ENCODE data around the gene STT3B. TPM values are rescaled to one million over a fixed set of nuclear protein-coding genes. Genes with fewer than 3 reads are reported as not detected.

Gene STT3B
- total and polyA plus RNA-seq, 2 of the 13 experiments (the other 11 are each of a cell fraction or from before 2014, with no cell fraction given), result 85.0 to 205 TPM

- no peaks in the 10 kb centered on the region for H3K36me3 ChIP-seq (replicated peaks in 1 of 2; ENCODE audit: control insufficient read depth in 1 of 2, insufficient read depth in 2 of 2, low read length in 2 of 2)
- no peak overlapping the region for H3K4me2 ChIP-seq (ENCODE audit: low read depth, low read length)
- no peak for ATAC-seq
- H3K4me3 ChIP-seq (replicated peaks in 1 of 3; ENCODE audit: insufficient read depth in 1 of 3, low read depth in 2 of 3, low read length in 3 of 3), result no peak overlapping the region
- WGBS (ENCODE audit: low lambda C conversion rate), result 72% methylated on average over 2 of the region's 2 CpGs
- TF ChIP-seq MXD3 (CRISPR knock-in tag; IDR thresholded peaks at IDR 0.05) (no peak), ZMYM3 (CRISPR knock-in tag; IDR thresholded peaks at IDR 0.05) (no peak), NFKBIZ (CRISPR knock-in tag; IDR thresholded peaks at IDR 0.05) (no peak), MED13 (CRISPR knock-in tag; IDR thresholded peaks at IDR 0.05) (no peak), DMAP1 (CRISPR knock-in tag; IDR thresholded peaks at IDR 0.05) (no peak), NR3C1 (CRISPR knock-in tag; IDR thresholded peaks at IDR 0.05) (no peak), MIXL1 (CRISPR knock-in tag; IDR thresholded peaks at IDR 0.05) (no peak), RELA (CRISPR knock-in tag; IDR thresholded peaks at IDR 0.05) (no peak), ZNF24 (IDR thresholded peaks at IDR 0.05) (no peak), ZNF891 (CRISPR knock-in tag; IDR thresholded peaks at IDR 0.05) (no peak), ZFP1 (CRISPR knock-in tag; IDR thresholded peaks at IDR 0.05) (no peak), ZXDC (CRISPR knock-in tag; IDR thresholded peaks at IDR 0.05) (no peak), NRL (CRISPR knock-in tag; IDR thresholded peaks at IDR 0.05; ENCODE audit: borderline replicate concordance) (no peak), ZNF782 (CRISPR knock-in tag; IDR thresholded peaks at IDR 0.05; ENCODE audit: borderline replicate concordance) (no peak), JARID2 (CRISPR knock-in tag; IDR thresholded peaks at IDR 0.05; ENCODE audit: insufficient replicate concordance) (no peak)
- no peaks in the 10 kb centered on the region; the same call in 1 of the 2 replicates for H4K20me1 ChIP-seq (ENCODE audit: insufficient read depth, low read length)
- H2AFZ ChIP-seq (ENCODE audit: low read length), result no peak overlapping the region
- H3K4me1 ChIP-seq (ENCODE audit: insufficient read depth, low read length), result no peaks in the 10 kb centered on the region
- no peak overlapping the region for H3K9ac ChIP-seq (ENCODE audit: insufficient read depth, low read depth, low read length)
- no peaks in the 10 kb centered on the region for H3K27me3 ChIP-seq (ENCODE audit: control insufficient read depth in 1 of 2, insufficient read depth in 2 of 2, low read length in 2 of 2)
- no peak overlapping the region for H3K27ac ChIP-seq (ENCODE audit: extremely low read length, insufficient read depth, low read length)
- POLR2A ChIA-PET, result interaction anchor here (1.1 kb wide), 1 partner anchor 17 kb away, joined by 3 read pairs; the partner anchor contains the start of gene STT3B
- H3K9me3 ChIP-seq (ENCODE audit: low read length), result no peaks in the 10 kb centered on the region
- BruUV-seq (replicated peaks), result no TSS peak
- CTCF ChIA-PET (ENCODE audit: low intra/inter-chr PET ratio, low total read pairs), result no interaction called here
- H3K79me2 ChIP-seq (ENCODE audit: insufficient read depth, low read length), result no peaks in the 10 kb centered on the region
- DNase-seq (ENCODE audit: low spot score), result no peak
- in situ Hi-C loops (cut with HindIII; ENCODE audit: extremely low pct_ligation_motif_present, low pct_unique_long_range_greater_than_20kb), result no loop called here
- FAIRE-seq, result no peak
- intact Hi-C loops (cut with micrococcal nuclease; ENCODE audit: unreplicated experiment), result no loop called here
Observed at GRCh38 chr3:31515486-31516284, 17.0 kb upstream of the STT3B start.
